K562 (cell line): ENCODE data around the gene GUK1. TPM values are rescaled to one million over a fixed set of nuclear protein-coding genes. Genes with fewer than 3 reads are reported as not detected.
A peak's percentile ranks its signal among the peaks of the same experiment; 100 is the strongest.

ENCODE experiments used
- ATAC-seq: fragments of 200-7000 bp; cut with Tn5 transposase; 3 replicates; pipeline ENCODE4 v1.9.1; 2020; ENCODE audit warnings: moderate library complexity
- BruUV-seq: library from RNA; stranded (reverse); fragments of 400-500 nt; replicated peaks from 2 replicates; lab custom pipeline; 2021; lab: Mats Ljungman, UMichigan
- CTCF ChIA-PET: fragments of 300-600 bp; formaldehyde crosslinking; extraction: SDS; loops from one replicate; lab custom pipeline; 2021; ENCODE audit warnings: low intra/inter-chr PET ratio; lab: Yijun Ruan, JAX
- POLR2A ChIA-PET: fragments of 300-600, 350-650 bp; sonication (Branson Sonifier 250); formaldehyde crosslinking; extraction: SDS; loops from one replicate; lab custom pipeline; 2021; ENCODE audit warnings: antibody characterized with exemption, inconsistent platforms; lab: Yijun Ruan, JAX
- DNase-seq, 4 experiments: peaks; one replicate each; pipeline versions ENCODE4 v3.0.0 to v3.0.0-alpha.2; 2011 to 2018; ENCODE audit warnings: low spot score in 3 of 4, mixed read lengths in 3 of 4; ENCODE audit errors: extremely low read depth in 1 of 4
- FAIRE-seq: peaks from 2 replicates; lab custom pipeline; 2011; peaks lifted over from hg19 to GRCh38; lab: Jason Lieb, UNC
- H2AFZ ChIP-seq: 2 replicates; pipeline ENCODE4 v1.6.0; 2011; ENCODE audit warnings: low read depth, low read length, control low read depth, inconsistent platforms
- H3K27ac ChIP-seq: fragments of 200-600 bp; 3 replicates; pipeline ENCODE4 v1.8.0; 2011; ENCODE audit warnings: low read depth, mild to moderate bottlenecking, control low read depth, inconsistent platforms, low read length, moderate library complexity, mixed read lengths; ENCODE audit errors: extremely low read depth
- H3K27me3 ChIP-seq, 2 experiments: fragments of 300-600 bp in 1 of 2; 2 replicates in 1 of 2; 3 replicates in 1 of 2; pipeline versions ENCODE4 v1.6.0 to v1.8.0; 2011; ENCODE audit warnings: inconsistent platforms in 2 of 2, low read length in 2 of 2, mild to moderate bottlenecking in 1 of 2, mixed read lengths in 1 of 2, moderate library complexity in 1 of 2; ENCODE audit not compliant: control insufficient read depth in 2 of 2, insufficient read depth in 2 of 2
- H3K36me3 ChIP-seq: fragments of 300-600 bp; 3 replicates; pipeline ENCODE4 v1.8.0; 2011; ENCODE audit warnings: mild to moderate bottlenecking, low read length, inconsistent platforms; ENCODE audit not compliant: control insufficient read depth, insufficient read depth
- H3K4me1 ChIP-seq, 2 experiments: fragments of 200-600 bp in 1 of 2; replicated peaks in 1 of 2; 2 replicates in 1 of 2; 3 replicates in 1 of 2; pipeline versions ENCODE4 v1.5.1 to v1.8.0; 2011; ENCODE audit warnings: inconsistent platforms in 2 of 2, low read length in 2 of 2, mild to moderate bottlenecking in 1 of 2, mixed read lengths in 1 of 2, moderate library complexity in 1 of 2; ENCODE audit not compliant: control insufficient read depth in 2 of 2, insufficient read depth in 2 of 2
- H3K4me2 ChIP-seq: 2 replicates; pipeline ENCODE4 v1.6.1; 2011; ENCODE audit warnings: low read length, control low read depth, inconsistent platforms, mixed read lengths; ENCODE audit not compliant: insufficient read depth
- H3K4me3 ChIP-seq: fragments of 200-600 bp; sonication (generic), shearing (Covaris generic); 2 replicates; pipeline ENCODE4 v1.5.1; 2016; ENCODE audit warnings: control low read depth, inconsistent platforms
- H3K79me2 ChIP-seq: fragments of 200-600 bp; 3 replicates; pipeline ENCODE4 v1.8.0; 2011; ENCODE audit warnings: low read length, inconsistent platforms; ENCODE audit not compliant: control insufficient read depth, insufficient read depth
- H3K9ac ChIP-seq, 2 experiments: 2 replicates each; pipeline versions ENCODE4 v1.6.0 to v1.6.1; 2011; ENCODE audit warnings: low read depth in 2 of 2, low read length in 2 of 2, control low read depth in 1 of 2, inconsistent platforms in 1 of 2, mild to moderate bottlenecking in 1 of 2, mixed read lengths in 1 of 2; ENCODE audit not compliant: insufficient read depth in 1 of 2
- H3K9me1 ChIP-seq: one replicate; pipeline ENCODE4 v1.6.0; 2011; ENCODE audit warnings: inconsistent platforms, mild to moderate bottlenecking, low read length, moderate library complexity; ENCODE audit not compliant: control insufficient read depth, insufficient read depth
- H3K9me3 ChIP-seq: replicated peaks from 2 replicates; pipeline ENCODE4 v1.5.1; 2011; ENCODE audit warnings: low read depth, low read length, inconsistent platforms; ENCODE audit not compliant: control insufficient read depth, insufficient read depth
- H4K20me1 ChIP-seq: replicated peaks from 2 replicates; pipeline ENCODE4 v1.6.1; 2011; ENCODE audit warnings: low read length, inconsistent platforms, mixed read lengths; ENCODE audit not compliant: control insufficient read depth, insufficient read depth
- ARHGAP35 ChIP-seq: fragments of 450-650 bp; IDR thresholded peaks from 2 replicates; pipeline ENCODE4 v1.6.1; 2018; ENCODE audit not compliant: partially characterized antibody
- BCL6 ChIP-seq: fragments of 250-450 bp; sonication (Bioruptor Pico); IDR thresholded peaks from 2 replicates; pipeline ENCODE4 v1.4.0; 2020
- CHD4 ChIP-seq: fragments of 200-600 bp; sonication (generic); IDR thresholded peaks from 3 replicates; pipeline ENCODE4 v1.6.1; 2012; ENCODE audit warnings: low read depth, mild to moderate bottlenecking, mixed read lengths, low read length, inconsistent platforms; ENCODE audit not compliant: insufficient read depth, insufficient replicate concordance, poor library complexity, severe bottlenecking
- E2F5 ChIP-seq: sonication (generic); formaldehyde crosslinking; IDR thresholded peaks from 2 replicates; pipeline ENCODE4 v1.8.0; 2022; ENCODE audit warnings: mild to moderate bottlenecking, missing genetic modification reagents
- HINFP ChIP-seq: fragments of 450-650 bp; conservative IDR thresholded peaks from 2 replicates; pipeline ENCODE4 v1.6.1; 2016; ENCODE audit warnings: missing genetic modification characterization, low read depth, mild to moderate bottlenecking, control low read depth, missing compliant biosample characterization
- MED1 ChIP-seq: sonication (generic); formaldehyde crosslinking; IDR thresholded peaks from 2 replicates; pipeline ENCODE4 v1.8.1; 2023; ENCODE audit warnings: missing genetic modification reagents, borderline replicate concordance
- MYNN ChIP-seq, 2 experiments: sonication (generic); formaldehyde crosslinking in 1 of 2; IDR thresholded peaks; 2 replicates each; pipeline versions ENCODE4 v1.5.0 to v1.6.1; 2016 to 2020; ENCODE audit warnings: antibody characterized with exemption in 1 of 2, missing genetic modification reagents in 1 of 2
- PHF8 ChIP-seq: fragments of 200-600 bp; sonication (generic); IDR thresholded peaks from 2 replicates; pipeline ENCODE4 v1.6.1; 2012; ENCODE audit warnings: mixed run types, mild to moderate bottlenecking, inconsistent platforms, low read length, moderate library complexity, borderline replicate concordance
- POLR2A ChIP-seq: fragments of 450-650 bp; conservative IDR thresholded peaks from 2 replicates; pipeline ENCODE4 v1.6.1; 2016
- POLR2AphosphoS2 ChIP-seq: IDR thresholded peaks from 2 replicates; pipeline ENCODE4 v1.6.1; 2012; ENCODE audit warnings: low read length, improper control_type of control experiment
- POLR2G ChIP-seq: fragments of 200-400 bp; formaldehyde crosslinking; IDR thresholded peaks from 2 replicates; pipeline ENCODE4 v1.6.1; 2017; ENCODE audit warnings: low read depth, mild to moderate bottlenecking, antibody characterized with exemption, low read length, moderate library complexity
- RBFOX2 ChIP-seq: fragments of 200-400 bp; formaldehyde crosslinking; IDR thresholded peaks from 2 replicates; pipeline ENCODE4 v1.6.1; 2017; ENCODE audit warnings: low read depth, mild to moderate bottlenecking, low read length, moderate library complexity
- SMARCE1 ChIP-seq: fragments of 450-650 bp; IDR thresholded peaks from 2 replicates; pipeline ENCODE4 v1.7.1; 2016; ENCODE audit warnings: mild to moderate bottlenecking
- WGBS: fragments of 100-300 bp; shearing (Covaris generic); methylation state at CpG from one replicate; pipeline ENCODE4 v1.1.6; 2016; ENCODE audit warnings: low coverage, mixed read lengths; ENCODE audit not compliant: insufficient coverage; ENCODE audit errors: missing lambda C conversion rate; 5-methylcytosine and 5-hydroxymethylcytosine counted together
- in situ Hi-C: fragments of 300-500 bp; cut with MboI; formaldehyde crosslinking; loops from 4 replicates; pipeline ENCODE4 v1.15.0; 2018; ENCODE audit warnings: inconsistent platforms, mixed read lengths
- intact Hi-C: fragments of 100-400 bp; cut with micrococcal nuclease; formaldehyde crosslinking; loops from 2 replicates; pipeline ENCODE4 v1.14.2; 2022
- polyA plus RNA-seq, 8 experiments: library from polyadenylated mRNA; depleted of rRNA in 4 of 8; stranded (reverse) in 5 of 8; unstranded in 3 of 8; fragments of >200 nt; fragmentation: Nextera tagmentation in 2 of 8; fragmentation: Illumina TruSeq in 1 of 8; extraction: Ambion mirVana in 2 of 8; extraction: Trizol in 1 of 8; gene quantifications; 2 replicates each; pipeline versions ENCODE4 v1.2.1 to v1.2.3, GENCODE V29; 2011 to 2014; ENCODE audit warnings: inconsistent platforms in 1 of 8, missing spikeins in 1 of 8
- total RNA-seq, 7 experiments: library from RNA; depleted of rRNA in 6 of 7; stranded (reverse); fragments of >200 nt in 6 of 7; fragmentation: Illumina TruSeq in 2 of 7; extraction: Trizol in 2 of 7; gene quantifications; 2 replicates each; pipeline versions ENCODE4 v1.2.1 to v1.2.3, GENCODE V29; 2011 to 2021; ENCODE audit warnings: low replicate concordance in 1 of 7

Gene GUK1
- total and polyA plus RNA-seq, 9 of the 15 experiments (the other 6 are each of a cell fraction or from before 2014, with no cell fraction given): 7.0 to 331 (median 132) TPM

GRCh38 chr1:228104526-228105269, 35.4 kb upstream of the GUK1 start:
- WGBS: 80% methylated on average over 7 of the region's 7 CpGs
- ChIA-PET CTCF (no interaction called here), POLR2A (interaction anchor here (0.6 to 2.1 kb wide), 2 partner anchors 13 to 62 kb away, joined by 3 to 11 read pairs; no protein-coding TSS in a partner anchor)
- intact Hi-C loops (no loop called here), in situ Hi-C loops (no loop called here)
- Histone ChIP-seq H2AFZ (no peak overlapping the region), H3K4me2 (no peak overlapping the region; the same call in 1 of the 2 replicates), H4K20me1 (peaks cover 12% of the 10 kb centered on the region), H3K9me1 (peaks cover 3% of the 10 kb centered on the region), H3K79me2 (peaks cover 56% of the 10 kb centered on the region), H3K27me3 (no peaks in the 10 kb centered on the region), H3K9me3 (peaks cover 5% of the 10 kb centered on the region; the same call in 1 of the 2 replicates), H3K4me1 (peaks cover 20 to 70% of the 10 kb centered on the region in 2 experiments), H3K9ac (peak overlapping the region in 1 of 2 experiments; percentile 4; a peak in 1 of 4 replicates), H3K27ac (0 out of 3 replicates have a peak overlapping the region, but pooled peaks have one; percentile 87), H3K4me3 (no peak overlapping the region), H3K36me3 (peaks cover 48% of the 10 kb centered on the region; the same call in 2 of the 3 replicates)
- DNase-seq: peak in 1 of 4 experiments; percentile 4
- FAIRE-seq: no peak
- BruUV-seq: no TSS peak
- no peak for ATAC-seq
- TF ChIP-seq ARHGAP35 (no peak), MYNN (IDR thresholded peaks at IDR 0.05) (peak; percentile 9; the same call in 1 of the 2 replicates), MYNN (CRISPR knock-in tag; IDR thresholded peaks at IDR 0.05) (no peak), MED1 (CRISPR knock-in tag) (no peak), SMARCE1 (no peak), POLR2A (peak; percentile 39; the same call in 1 of the 2 replicates), BCL6 (CRISPR knock-in tag) (no peak), PHF8 (no peak), HINFP (tag) (no peak), POLR2G (peak; percentile 58; the same call in 1 of the 2 replicates), RBFOX2 (peak; percentile 54; the same call in 1 of the 2 replicates), E2F5 (CRISPR knock-in tag) (peak; percentile 71; the same call in 1 of the 2 replicates), POLR2AphosphoS2 (0 out of 2 replicates have a peak, but pooled peaks have one; percentile 29), CHD4 (no peak)
